ENCODE results near the gene GJA3. TPM values are rescaled to one million over a fixed set of nuclear protein-coding genes. Genes with fewer than 3 reads are reported as not detected.

The GJA3 gene
- total RNA-seq, 1 donor from 2014 or later = 0.60 TPM

DNA sequence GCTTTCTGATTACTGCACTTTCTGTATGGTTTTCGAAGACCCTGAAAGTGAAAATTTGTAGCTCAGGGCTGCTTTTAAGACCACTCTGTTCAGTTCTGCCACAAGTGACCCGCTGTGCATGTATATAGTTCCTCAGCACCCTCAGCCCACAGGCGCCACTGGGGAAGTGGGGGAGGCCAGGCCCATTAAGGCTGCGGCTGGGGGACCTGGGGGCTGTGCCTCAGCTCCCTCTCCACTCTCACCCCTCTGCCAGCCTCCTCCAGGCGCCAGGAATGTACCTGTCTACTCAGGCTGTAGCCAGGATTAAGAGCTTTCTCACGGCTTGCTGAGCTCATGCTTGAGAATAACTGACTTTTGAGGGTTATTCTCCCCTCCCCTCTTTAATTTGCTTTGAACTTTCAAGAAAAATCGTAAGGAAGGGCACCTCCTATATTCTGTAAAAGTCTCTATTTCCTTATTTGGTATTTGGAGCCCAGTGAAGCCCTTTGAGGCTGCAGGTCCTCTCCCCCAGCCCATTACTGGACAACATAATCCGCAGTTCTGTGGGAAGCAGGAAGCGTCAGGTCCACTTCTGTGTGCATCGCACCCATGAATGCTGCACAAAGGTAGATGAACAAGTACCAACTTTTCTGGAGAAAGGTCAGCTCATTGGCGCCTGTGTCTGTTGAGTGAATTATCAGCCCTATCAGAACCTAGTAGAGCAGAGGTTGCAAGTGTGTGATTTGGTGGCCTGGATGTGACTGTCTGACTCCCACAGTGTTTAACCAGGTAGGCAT lies 29.6 kb downstream of the GJA3 start:
- DNase-seq (ENCODE audit: extremely low spot score, unreplicated experiment) = peak; percentile 47
- H3K36me3 Mint-ChIP-seq = no peaks in the 10 kb centered on the region

DNA sequence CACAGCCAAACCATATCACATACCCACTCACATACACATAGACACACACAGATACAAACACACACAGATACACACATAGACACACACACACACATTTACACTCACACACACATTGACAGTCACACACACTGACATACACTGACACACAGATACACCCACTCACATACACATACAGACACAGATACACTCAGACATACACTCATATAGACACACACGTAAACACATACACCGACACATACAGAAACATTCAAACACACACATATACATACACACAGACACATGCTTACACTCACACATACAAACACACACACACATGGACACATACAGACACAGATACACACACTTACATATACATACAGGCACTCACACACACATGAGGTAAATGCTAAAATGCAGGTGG lies 30.2 kb downstream of the GJA3 start:
- peaks cover 34% of the 10 kb centered on the region for H3K27me3 Mint-ChIP-seq
- H3K4me1 Mint-ChIP-seq (ENCODE audit: unreplicated experiment) = no peaks in the 10 kb centered on the region
- TF ChIP-seq, protein P1, sequence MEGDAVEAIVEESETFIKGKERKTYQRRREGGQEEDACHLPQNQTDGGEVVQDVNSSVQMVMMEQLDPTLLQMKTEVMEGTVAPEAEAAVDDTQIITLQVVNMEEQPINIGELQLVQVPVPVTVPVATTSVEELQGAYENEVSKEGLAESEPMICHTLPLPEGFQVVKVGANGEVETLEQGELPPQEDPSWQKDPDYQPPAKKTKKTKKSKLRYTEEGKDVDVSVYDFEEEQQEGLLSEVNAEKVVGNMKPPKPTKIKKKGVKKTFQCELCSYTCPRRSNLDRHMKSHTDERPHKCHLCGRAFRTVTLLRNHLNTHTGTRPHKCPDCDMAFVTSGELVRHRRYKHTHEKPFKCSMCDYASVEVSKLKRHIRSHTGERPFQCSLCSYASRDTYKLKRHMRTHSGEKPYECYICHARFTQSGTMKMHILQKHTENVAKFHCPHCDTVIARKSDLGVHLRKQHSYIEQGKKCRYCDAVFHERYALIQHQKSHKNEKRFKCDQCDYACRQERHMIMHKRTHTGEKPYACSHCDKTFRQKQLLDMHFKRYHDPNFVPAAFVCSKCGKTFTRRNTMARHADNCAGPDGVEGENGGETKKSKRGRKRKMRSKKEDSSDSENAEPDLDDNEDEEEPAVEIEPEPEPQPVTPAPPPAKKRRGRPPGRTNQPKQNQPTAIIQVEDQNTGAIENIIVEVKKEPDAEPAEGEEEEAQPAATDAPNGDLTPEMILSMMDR (conservative IDR thresholded peaks at IDR 0.05) = no peak
- no peak overlapping the region for H3K4me3 Mint-ChIP-seq
- H3K9me3 Mint-ChIP-seq = no peaks in the 10 kb centered on the region
- no peak overlapping the region for H3K27ac Mint-ChIP-seq
- no peak for DNase-seq (ENCODE audit: extremely low spot score, unreplicated experiment)
- H3K36me3 Mint-ChIP-seq = no peaks in the 10 kb centered on the region

More for the DNA sequence above, 29.6 kb downstream of the GJA3 start:
- Mint-ChIP-seq H3K27me3 (peaks cover 30% of the 10 kb centered on the region), H3K4me3 (no peak overlapping the region), H3K27ac (no peak overlapping the region), H3K9me3 (no peaks in the 10 kb centered on the region), H3K4me1 (ENCODE audit: unreplicated experiment) (no peaks in the 10 kb centered on the region)
- TF ChIP-seq, protein P1 (conservative IDR thresholded peaks at IDR 0.05) = no peak

DNA sequence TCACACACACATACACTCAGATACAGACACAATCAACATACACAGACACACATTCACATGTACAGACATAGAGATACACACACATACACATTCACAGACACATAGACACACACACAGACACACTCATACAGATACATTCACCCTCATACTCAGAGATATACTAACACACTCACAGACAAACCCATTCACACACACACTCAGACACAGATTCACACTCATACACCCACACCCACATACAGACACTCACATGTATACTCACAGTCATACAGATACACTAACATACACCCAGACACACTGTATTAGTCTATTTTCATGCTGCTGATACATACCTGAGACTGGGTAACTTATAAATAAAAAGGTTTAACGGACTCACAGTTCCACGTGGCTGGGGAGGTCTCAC lies 30.8 kb downstream of the GJA3 start:
- Mint-ChIP-seq H3K27me3 (peaks cover 39% of the 10 kb centered on the region), H3K4me3 (no peak overlapping the region), H3K4me1 (ENCODE audit: unreplicated experiment) (no peaks in the 10 kb centered on the region), H3K9me3 (no peaks in the 10 kb centered on the region), H3K36me3 (no peaks in the 10 kb centered on the region), H3K27ac (no peak overlapping the region)
- TF ChIP-seq, protein P1 (conservative IDR thresholded peaks at IDR 0.05) = no peak
- no peak for DNase-seq (ENCODE audit: extremely low spot score, unreplicated experiment)

DNA sequence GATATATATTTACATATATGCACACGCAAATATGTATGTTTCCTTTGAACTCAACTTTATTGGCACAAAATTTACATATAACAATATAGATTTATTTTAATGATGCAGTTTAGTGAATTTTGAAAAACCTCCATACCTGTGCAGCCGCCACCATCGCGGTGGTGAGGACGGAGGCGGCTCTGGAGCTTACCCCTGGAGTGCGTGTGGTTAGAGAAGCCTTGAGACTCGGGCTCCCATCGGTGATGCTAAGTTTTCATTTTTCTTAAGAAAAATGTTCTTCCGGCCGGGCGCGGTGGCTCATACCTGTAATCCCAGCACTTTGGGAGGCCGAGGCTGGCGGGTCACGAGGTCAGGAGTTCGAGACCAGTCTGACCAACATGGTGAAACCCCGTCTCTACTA lies 31.8 kb downstream of the GJA3 start:
- no peaks in the 10 kb centered on the region for H3K36me3 Mint-ChIP-seq
- DNase-seq (ENCODE audit: extremely low spot score, unreplicated experiment) = no peak
- no peaks in the 10 kb centered on the region for H3K4me1 Mint-ChIP-seq (ENCODE audit: unreplicated experiment)
- H3K27me3 Mint-ChIP-seq = peaks cover 45% of the 10 kb centered on the region
- peak overlapping the region; percentile 74 for H3K4me3 Mint-ChIP-seq
- no peak overlapping the region for H3K27ac Mint-ChIP-seq
- no peaks in the 10 kb centered on the region for H3K9me3 Mint-ChIP-seq
- TF ChIP-seq, protein P1 (conservative IDR thresholded peaks at IDR 0.05) = no peak

DNA sequence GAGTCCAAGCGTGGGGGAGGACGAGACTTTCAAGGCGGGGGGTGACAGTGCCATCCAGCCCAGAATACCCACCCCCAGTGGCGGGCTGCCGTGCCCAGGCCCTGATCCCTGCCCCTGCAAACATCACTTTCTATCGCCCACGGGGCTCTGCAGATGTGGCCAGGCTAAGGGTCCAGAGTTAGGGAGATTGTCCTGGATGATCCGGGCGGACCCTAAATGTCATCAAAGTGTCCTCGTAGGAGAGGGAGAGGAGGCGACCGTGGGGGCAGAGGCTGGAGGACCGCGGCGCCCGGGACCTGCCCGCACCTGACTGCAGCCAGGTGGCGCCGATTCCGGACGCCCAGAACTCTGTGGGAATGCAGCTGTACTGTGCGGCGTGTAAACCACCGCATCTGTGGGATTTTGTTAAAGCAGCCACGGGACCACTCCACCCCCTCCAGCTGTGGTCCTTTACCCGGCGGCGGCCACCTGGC lies 32.4 kb downstream of the GJA3 start:
- DNase-seq (ENCODE audit: extremely low spot score, unreplicated experiment) = no peak

More for the DNA sequence above, 32.4 kb downstream of the GJA3 start:
- H3K27ac Mint-ChIP-seq = no peak overlapping the region
- no peaks in the 10 kb centered on the region for H3K4me1 Mint-ChIP-seq (ENCODE audit: unreplicated experiment)
- H3K36me3 Mint-ChIP-seq = no peaks in the 10 kb centered on the region
- H3K4me3 Mint-ChIP-seq = peak overlapping the region; percentile 74
- peaks cover 44% of the 10 kb centered on the region for H3K27me3 Mint-ChIP-seq
- no peaks in the 10 kb centered on the region for H3K9me3 Mint-ChIP-seq
- TF ChIP-seq, protein P1 (conservative IDR thresholded peaks at IDR 0.05) = no peak

All from type B pancreatic cell (in vitro differentiated cells).